ENCODE results near the gene JMJD8.

- no peak for TF ChIP-seq CTCF (IDR thresholded peaks at IDR 0.05)
- TF ChIP-seq POLR2A (IDR thresholded peaks at IDR 0.05), result no peak
These were observed 45.0 kb upstream of the JMJD8 start for GRCh38 chr16:728890-729744.
